Measurements from ENCODE around the gene NAALADL2. TPM values are rescaled to one million over a fixed set of nuclear protein-coding genes. Genes with fewer than 3 reads are reported as not detected.

Gene NAALADL2
- total and polyA plus RNA-seq, 2 of the 13 experiments (the other 11 are each of a cell fraction or from before 2014, with no cell fraction given), result 0.08 TPM; not detected in 1

DNA sequence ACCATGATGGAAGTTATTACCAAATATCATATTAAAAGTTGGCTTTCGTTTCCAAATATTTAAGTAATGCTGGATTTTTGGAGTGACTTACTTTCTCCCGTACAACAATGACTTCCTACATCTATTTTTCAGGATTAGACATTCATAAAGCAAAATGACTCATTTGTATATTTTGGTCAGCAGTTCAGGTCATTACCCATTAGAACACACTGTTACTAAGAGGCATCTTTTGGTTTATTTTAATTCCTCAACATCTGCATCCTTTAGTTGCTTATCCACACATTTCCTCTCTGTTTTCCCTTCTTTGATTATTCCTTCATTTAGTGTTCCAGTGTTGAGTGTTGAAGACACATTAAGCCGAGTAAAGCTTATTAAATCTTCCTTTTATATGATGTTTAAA lies 348.2 kb downstream of the NAALADL2 start (continued):
- TF ChIP-seq, protein P1, sequence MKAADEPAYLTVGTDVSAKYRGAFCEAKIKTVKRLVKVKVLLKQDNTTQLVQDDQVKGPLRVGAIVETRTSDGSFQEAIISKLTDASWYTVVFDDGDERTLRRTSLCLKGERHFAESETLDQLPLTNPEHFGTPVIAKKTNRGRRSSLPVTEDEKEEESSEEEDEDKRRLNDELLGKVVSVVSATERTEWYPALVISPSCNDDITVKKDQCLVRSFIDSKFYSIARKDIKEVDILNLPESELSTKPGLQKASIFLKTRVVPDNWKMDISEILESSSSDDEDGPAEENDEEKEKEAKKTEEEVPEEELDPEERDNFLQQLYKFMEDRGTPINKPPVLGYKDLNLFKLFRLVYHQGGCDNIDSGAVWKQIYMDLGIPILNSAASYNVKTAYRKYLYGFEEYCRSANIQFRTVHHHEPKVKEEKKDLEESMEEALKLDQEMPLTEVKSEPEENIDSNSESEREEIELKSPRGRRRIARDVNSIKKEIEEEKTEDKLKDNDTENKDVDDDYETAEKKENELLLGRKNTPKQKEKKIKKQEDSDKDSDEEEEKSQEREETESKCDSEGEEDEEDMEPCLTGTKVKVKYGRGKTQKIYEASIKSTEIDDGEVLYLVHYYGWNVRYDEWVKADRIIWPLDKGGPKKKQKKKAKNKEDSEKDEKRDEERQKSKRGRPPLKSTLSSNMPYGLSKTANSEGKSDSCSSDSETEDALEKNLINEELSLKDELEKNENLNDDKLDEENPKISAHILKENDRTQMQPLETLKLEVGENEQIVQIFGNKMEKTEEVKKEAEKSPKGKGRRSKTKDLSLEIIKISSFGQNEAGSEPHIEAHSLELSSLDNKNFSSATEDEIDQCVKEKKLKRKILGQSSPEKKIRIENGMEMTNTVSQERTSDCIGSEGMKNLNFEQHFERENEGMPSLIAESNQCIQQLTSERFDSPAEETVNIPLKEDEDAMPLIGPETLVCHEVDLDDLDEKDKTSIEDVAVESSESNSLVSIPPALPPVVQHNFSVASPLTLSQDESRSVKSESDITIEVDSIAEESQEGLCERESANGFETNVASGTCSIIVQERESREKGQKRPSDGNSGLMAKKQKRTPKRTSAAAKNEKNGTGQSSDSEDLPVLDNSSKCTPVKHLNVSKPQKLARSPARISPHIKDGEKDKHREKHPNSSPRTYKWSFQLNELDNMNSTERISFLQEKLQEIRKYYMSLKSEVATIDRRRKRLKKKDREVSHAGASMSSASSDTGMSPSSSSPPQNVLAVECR (CRISPR knock-in tag; IDR thresholded peaks at IDR 0.05; ENCODE audit: borderline replicate concordance), result no peak
- TF ChIP-seq FIP1L1 (IDR thresholded peaks at IDR 0.05; ENCODE audit: borderline replicate concordance, insufficient read depth, low read depth, low read length) (no peak), ZNF547 (CRISPR knock-in tag; IDR thresholded peaks at IDR 0.05) (no peak), MIXL1 (CRISPR knock-in tag; IDR thresholded peaks at IDR 0.05) (no peak), HOXA7 (CRISPR knock-in tag; IDR thresholded peaks at IDR 0.05) (no peak), ARNT2 (CRISPR knock-in tag; IDR thresholded peaks at IDR 0.05; ENCODE audit: low read depth) (no peak)

DNA sequence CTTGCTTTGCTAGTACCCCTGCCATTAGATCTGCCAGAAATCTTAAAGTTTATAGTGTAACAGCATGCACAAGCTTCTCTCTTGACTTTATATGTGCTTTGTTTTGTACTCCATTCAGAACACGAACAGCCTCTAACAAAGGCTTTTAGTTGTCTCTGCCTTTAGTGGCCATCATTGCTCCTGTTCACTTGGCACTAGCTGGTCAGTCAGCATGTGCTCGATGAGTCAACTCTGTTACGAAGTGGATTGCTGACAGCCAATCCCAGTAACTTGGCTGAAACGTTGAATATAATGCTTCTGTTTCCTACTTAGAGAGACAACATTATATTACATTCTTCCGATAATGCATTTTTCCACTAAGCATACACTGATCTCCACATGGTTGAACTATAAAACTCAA lies 349.2 kb downstream of the NAALADL2 start:
- 13% methylated on average over 5 of the region's 5 CpGs for WGBS (ENCODE audit: low lambda C conversion rate)
- ATAC-seq (no peak), FAIRE-seq (no peak), DNase-seq (ENCODE audit: low spot score) (no peak)
- no peak overlapping the region for H3K4me3 ChIP-seq (replicated peaks in 1 of 3; ENCODE audit: insufficient read depth in 1 of 3, low read depth in 2 of 3, low read length in 3 of 3)
- H3K27ac ChIP-seq (ENCODE audit: extremely low read length, insufficient read depth, low read length), result no peak overlapping the region
- H3K9me3 ChIP-seq (ENCODE audit: low read length), result no peaks in the 10 kb centered on the region; the same call in none of the 2 replicates
- H4K20me1 ChIP-seq (ENCODE audit: insufficient read depth, low read length), result no peaks in the 10 kb centered on the region
- no peaks in the 10 kb centered on the region for H3K79me2 ChIP-seq (ENCODE audit: insufficient read depth, low read length)
- ChIA-PET POLR2A (no interaction called here), CTCF (ENCODE audit: low intra/inter-chr PET ratio, low total read pairs) (no interaction called here)
- intact Hi-C loops (cut with micrococcal nuclease; ENCODE audit: unreplicated experiment) (no loop called here), in situ Hi-C loops (cut with HindIII; ENCODE audit: extremely low pct_ligation_motif_present, low pct_unique_long_range_greater_than_20kb) (no loop called here)
- no peak overlapping the region for H3K9ac ChIP-seq (ENCODE audit: insufficient read depth, low read depth, low read length)
- H3K4me2 ChIP-seq (ENCODE audit: low read depth, low read length), result no peak overlapping the region
- H3K36me3 ChIP-seq (replicated peaks in 1 of 2; ENCODE audit: control insufficient read depth in 1 of 2, insufficient read depth in 2 of 2, low read length in 2 of 2), result no peaks in the 10 kb centered on the region
- no peaks in the 10 kb centered on the region for H3K4me1 ChIP-seq (ENCODE audit: insufficient read depth, low read length)
- H2AFZ ChIP-seq (ENCODE audit: low read length), result no peak overlapping the region
- no TSS peak for BruUV-seq (replicated peaks)
- H3K27me3 ChIP-seq (ENCODE audit: control insufficient read depth in 1 of 2, insufficient read depth in 2 of 2, low read length in 2 of 2), result no peaks in the 10 kb centered on the region
- TF ChIP-seq RORA (CRISPR knock-in tag; IDR thresholded peaks at IDR 0.05) (no peak), TRIM24 (CRISPR knock-in tag; IDR thresholded peaks at IDR 0.05) (no peak), POGZ (CRISPR knock-in tag; IDR thresholded peaks at IDR 0.05) (no peak), KDM1A (CRISPR knock-in tag; IDR thresholded peaks at IDR 0.05) (no peak), ZBTB3 (CRISPR knock-in tag; IDR thresholded peaks at IDR 0.05; ENCODE audit: borderline replicate concordance, low read depth) (no peak), DPF2 (CRISPR knock-in tag; IDR thresholded peaks at IDR 0.05; ENCODE audit: borderline replicate concordance, low read depth) (no peak), ZNF225 (CRISPR knock-in tag; IDR thresholded peaks at IDR 0.05) (no peak), ZNF121 (CRISPR knock-in tag; IDR thresholded peaks at IDR 0.05) (no peak), ZNF567 (CRISPR knock-in tag; IDR thresholded peaks at IDR 0.05; ENCODE audit: borderline replicate concordance) (no peak), ZNF674 (CRISPR knock-in tag; IDR thresholded peaks at IDR 0.05; ENCODE audit: low read depth) (no peak), MYC (CRISPR knock-in tag; IDR thresholded peaks at IDR 0.05; ENCODE audit: borderline replicate concordance) (no peak)
- TF ChIP-seq, protein P2, sequence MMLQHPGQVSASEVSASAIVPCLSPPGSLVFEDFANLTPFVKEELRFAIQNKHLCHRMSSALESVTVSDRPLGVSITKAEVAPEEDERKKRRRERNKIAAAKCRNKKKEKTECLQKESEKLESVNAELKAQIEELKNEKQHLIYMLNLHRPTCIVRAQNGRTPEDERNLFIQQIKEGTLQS (CRISPR knock-in tag; IDR thresholded peaks at IDR 0.05), result no peak
- TF ChIP-seq, protein P3, sequence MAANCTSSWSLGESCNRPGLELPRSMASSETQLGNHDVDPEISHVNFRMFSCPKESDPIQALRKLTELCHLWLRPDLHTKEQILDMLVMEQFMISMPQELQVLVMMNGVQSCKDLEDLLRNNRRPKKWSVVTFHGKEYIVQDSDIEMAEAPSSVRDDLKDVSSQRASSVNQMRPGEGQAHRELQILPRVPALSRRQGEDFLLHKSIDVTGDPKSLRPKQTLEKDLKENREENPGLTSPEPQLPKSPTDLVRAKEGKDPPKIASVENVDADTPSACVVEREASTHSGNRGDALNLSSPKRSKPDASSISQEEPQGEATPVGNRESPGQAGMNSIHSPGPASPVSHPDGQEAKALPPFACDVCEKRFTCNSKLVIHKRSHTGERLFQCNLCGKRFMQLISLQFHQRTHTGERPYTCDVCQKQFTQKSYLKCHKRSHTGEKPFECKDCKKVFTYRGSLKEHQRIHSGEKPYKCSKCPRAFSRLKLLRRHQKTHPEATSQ (CRISPR knock-in tag; IDR thresholded peaks at IDR 0.05; ENCODE audit: borderline replicate concordance), result no peak
